ENCODE measurements around the gene KRTAP5-1.

GRCh38 chr11:1581976-1582375 is 3.1 kb downstream of the KRTAP5-1 start:
- TF ChIP-seq, protein P1, sequence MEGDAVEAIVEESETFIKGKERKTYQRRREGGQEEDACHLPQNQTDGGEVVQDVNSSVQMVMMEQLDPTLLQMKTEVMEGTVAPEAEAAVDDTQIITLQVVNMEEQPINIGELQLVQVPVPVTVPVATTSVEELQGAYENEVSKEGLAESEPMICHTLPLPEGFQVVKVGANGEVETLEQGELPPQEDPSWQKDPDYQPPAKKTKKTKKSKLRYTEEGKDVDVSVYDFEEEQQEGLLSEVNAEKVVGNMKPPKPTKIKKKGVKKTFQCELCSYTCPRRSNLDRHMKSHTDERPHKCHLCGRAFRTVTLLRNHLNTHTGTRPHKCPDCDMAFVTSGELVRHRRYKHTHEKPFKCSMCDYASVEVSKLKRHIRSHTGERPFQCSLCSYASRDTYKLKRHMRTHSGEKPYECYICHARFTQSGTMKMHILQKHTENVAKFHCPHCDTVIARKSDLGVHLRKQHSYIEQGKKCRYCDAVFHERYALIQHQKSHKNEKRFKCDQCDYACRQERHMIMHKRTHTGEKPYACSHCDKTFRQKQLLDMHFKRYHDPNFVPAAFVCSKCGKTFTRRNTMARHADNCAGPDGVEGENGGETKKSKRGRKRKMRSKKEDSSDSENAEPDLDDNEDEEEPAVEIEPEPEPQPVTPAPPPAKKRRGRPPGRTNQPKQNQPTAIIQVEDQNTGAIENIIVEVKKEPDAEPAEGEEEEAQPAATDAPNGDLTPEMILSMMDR (IDR thresholded peaks at IDR 0.05; ENCODE audit: low read depth, low read length) = no peak
- TF ChIP-seq, protein P2, sequence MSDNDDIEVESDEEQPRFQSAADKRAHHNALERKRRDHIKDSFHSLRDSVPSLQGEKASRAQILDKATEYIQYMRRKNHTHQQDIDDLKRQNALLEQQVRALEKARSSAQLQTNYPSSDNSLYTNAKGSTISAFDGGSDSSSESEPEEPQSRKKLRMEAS (IDR thresholded peaks at IDR 0.05; ENCODE audit: low read depth, low read length) = no peak

Measured in NB4 (cell line).